ENCODE data around the gene TRMT61A.

The TRMT61A gene

GRCh38 chr14:103489621-103490020 is 39.4 kb upstream of the TRMT61A start:
- in situ Hi-C loops (cut with HindIII; ENCODE audit: low sequenced_read_pairs), result no loop called here
- H3K4me3 ChIP-seq (ENCODE audit: low read depth, low read length), result no peak overlapping the region
- TF ChIP-seq CTCF (IDR thresholded peaks at IDR 0.05; ENCODE audit: low read depth, low read length, missing control alignments), result no peak
- no peak for DNase-seq (ENCODE audit: low read depth)

- no peak overlapping the region for H3K4me3 ChIP-seq (ENCODE audit: low read depth, low read length)
- TF ChIP-seq CTCF (IDR thresholded peaks at IDR 0.05; ENCODE audit: low read depth, low read length, missing control alignments), result no peak
- DNase-seq (ENCODE audit: low read depth), result no peak
- in situ Hi-C loops (cut with HindIII; ENCODE audit: low sequenced_read_pairs), result no loop called here
These were observed 37.3 kb upstream of the TRMT61A start for GRCh38 chr14:103491691-103492090.

GRCh38 chr14:103492156-103492925 is 36.7 kb upstream of the TRMT61A start:
- in situ Hi-C loops (cut with HindIII; ENCODE audit: low sequenced_read_pairs), result no loop called here
- no peak overlapping the region for H3K4me3 ChIP-seq (ENCODE audit: low read depth, low read length)
- TF ChIP-seq CTCF (IDR thresholded peaks at IDR 0.05; ENCODE audit: low read depth, low read length, missing control alignments), result no peak
- no peak for DNase-seq (ENCODE audit: low read depth)

- no peak overlapping the region for H3K4me3 ChIP-seq (ENCODE audit: low read depth, low read length)
- in situ Hi-C loops (cut with HindIII; ENCODE audit: low sequenced_read_pairs), result no loop called here
- no peak for TF ChIP-seq CTCF (IDR thresholded peaks at IDR 0.05; ENCODE audit: low read depth, low read length, missing control alignments)
- DNase-seq (ENCODE audit: low read depth), result no peak
These were observed 33.1 kb upstream of the TRMT61A start for GRCh38 chr14:103495854-103496253.

- no peak overlapping the region for H3K4me3 ChIP-seq (ENCODE audit: low read depth, low read length)
- in situ Hi-C loops (cut with HindIII; ENCODE audit: low sequenced_read_pairs), result no loop called here
- DNase-seq (ENCODE audit: low read depth), result no peak
- TF ChIP-seq CTCF (IDR thresholded peaks at IDR 0.05; ENCODE audit: low read depth, low read length, missing control alignments), result no peak
These were observed 32.2 kb upstream of the TRMT61A start for GRCh38 chr14:103496776-103497175.

- TF ChIP-seq CTCF (IDR thresholded peaks at IDR 0.05; ENCODE audit: low read depth, low read length, missing control alignments), result no peak
- no peak overlapping the region for H3K4me3 ChIP-seq (ENCODE audit: low read depth, low read length)
- in situ Hi-C loops (cut with HindIII; ENCODE audit: low sequenced_read_pairs), result no loop called here
- DNase-seq (ENCODE audit: low read depth), result no peak
These were observed 29.3 kb upstream of the TRMT61A start for GRCh38 chr14:103499709-103500108.

All from astrocyte of the cerebellum (primary cell).